ENCODE measurements around the gene MLLT6. TPM values are rescaled to one million over a fixed set of nuclear protein-coding genes. Genes with fewer than 3 reads are reported as not detected.

Gene MLLT6
- total RNA-seq, 2 donors from 2014 or later: 82.5 to 87.9 TPM

- intact Hi-C loops (cut with DNase I, micrococcal nuclease): no loop called here
- peak; percentile 37 for ATAC-seq
- DNase-seq: peak; percentile 94 to 95
Measured at GRCh38 chr17:38748149-38748891, 43.2 kb downstream of the MLLT6 start, which contains the start of gene PCGF2. Gene PCGF2, minus strand, starts transcription at chr17:38748336. Its CDS starts 7,934 bp downstream, at chr17:38740402.

GRCh38 chr17:38748892-38749222 is 43.8 kb downstream of the MLLT6 start:
- ATAC-seq: no peak

GRCh38 chr17:38749223-38750043 is 44.4 kb downstream of the MLLT6 start:
- intact Hi-C loops (cut with DNase I, micrococcal nuclease): no loop called here
- DNase-seq (peak; percentile 85 to 93), ATAC-seq (peak; percentile 54)

More at GRCh38 chr17:38748892-38749222, 43.8 kb downstream of the MLLT6 start:
- peak in 1 of 2 donors; percentile 46 for DNase-seq
- intact Hi-C loops (cut with DNase I, micrococcal nuclease): no loop called here

- ATAC-seq (no peak), DNase-seq (no peak)
- intact Hi-C loops (cut with DNase I, micrococcal nuclease): no loop called here
Measured at GRCh38 chr17:38750044-38750311, 44.9 kb downstream of the MLLT6 start.

- DNase-seq (peak; percentile 34 to 38), ATAC-seq (peak; percentile 27)
- intact Hi-C loops (cut with DNase I, micrococcal nuclease): no loop called here
Measured at GRCh38 chr17:38750312-38751121, 45.4 kb downstream of the MLLT6 start.

GRCh38 chr17:38751144-38751807 is 46.2 kb downstream of the MLLT6 start:
- intact Hi-C loops (cut with DNase I, micrococcal nuclease): no loop called here
- no peak for ATAC-seq
- DNase-seq: peak in 1 of 2 donors; percentile 32

GRCh38 chr17:38751808-38752307 is 46.8 kb downstream of the MLLT6 start:
- ATAC-seq: peak; percentile 37
- intact Hi-C loops (cut with DNase I, micrococcal nuclease): no loop called here
- peak; percentile 80 to 87 for DNase-seq

GRCh38 chr17:38752308-38753070 is 47.4 kb downstream of the MLLT6 start, which contains the start of gene PSMB3:
Gene PSMB3, plus strand, starts transcription at chr17:38752741. Its CDS starts 86 bp downstream, at chr17:38752827.
- intact Hi-C loops (cut with DNase I, micrococcal nuclease): no loop called here
- DNase-seq: peak; percentile 98 to 99
- peak; percentile 75 for ATAC-seq

- ATAC-seq: no peak
- intact Hi-C loops (cut with DNase I, micrococcal nuclease): no loop called here
- DNase-seq: peak; percentile 23 to 45
Measured at GRCh38 chr17:38753071-38753506, 48.0 kb downstream of the MLLT6 start.

- ATAC-seq (peak; percentile 63), DNase-seq (peak in 1 of 2 donors; percentile 26)
- intact Hi-C loops (cut with DNase I, micrococcal nuclease): no loop called here
Measured at GRCh38 chr17:38761612-38762011, 56.5 kb downstream of the MLLT6 start.

GRCh38 chr17:38762231-38762630 is 57.2 kb downstream of the MLLT6 start:
- no peak for DNase-seq
- ATAC-seq: no peak
- intact Hi-C loops (cut with DNase I, micrococcal nuclease): no loop called here

GRCh38 chr17:38766341-38766740 is 61.3 kb downstream of the MLLT6 start:
- no peak for ATAC-seq
- DNase-seq: no peak
- intact Hi-C loops (cut with DNase I, micrococcal nuclease): no loop called here

GRCh38 chr17:38768417-38768816 is 63.3 kb downstream of the MLLT6 start:
- ATAC-seq: no peak
- no peak for DNase-seq
- intact Hi-C loops (cut with DNase I, micrococcal nuclease): no loop called here

- ATAC-seq (no peak), DNase-seq (no peak)
- intact Hi-C loops (cut with DNase I, micrococcal nuclease): no loop called here
Measured at GRCh38 chr17:38773258-38773657, 68.2 kb downstream of the MLLT6 start.

GRCh38 chr17:38777641-38778250 is 72.7 kb downstream of the MLLT6 start:
- DNase-seq: no peak
- intact Hi-C loops (cut with DNase I, micrococcal nuclease): no loop called here
- no peak for ATAC-seq

Measured in left colon (tissue), 2 donors.